GM18907 (cell line): ENCODE measurements around the gene DLX1.

Source experiments
- ATAC-seq: cut with Tn5 transposase; IDR thresholded peaks from one replicate; pipeline ENCODE4 v1.9.1; 2021; ENCODE audit warnings: mild to moderate bottlenecking, moderate library complexity; ENCODE audit not compliant: unreplicated experiment

Gene DLX1

DNA sequence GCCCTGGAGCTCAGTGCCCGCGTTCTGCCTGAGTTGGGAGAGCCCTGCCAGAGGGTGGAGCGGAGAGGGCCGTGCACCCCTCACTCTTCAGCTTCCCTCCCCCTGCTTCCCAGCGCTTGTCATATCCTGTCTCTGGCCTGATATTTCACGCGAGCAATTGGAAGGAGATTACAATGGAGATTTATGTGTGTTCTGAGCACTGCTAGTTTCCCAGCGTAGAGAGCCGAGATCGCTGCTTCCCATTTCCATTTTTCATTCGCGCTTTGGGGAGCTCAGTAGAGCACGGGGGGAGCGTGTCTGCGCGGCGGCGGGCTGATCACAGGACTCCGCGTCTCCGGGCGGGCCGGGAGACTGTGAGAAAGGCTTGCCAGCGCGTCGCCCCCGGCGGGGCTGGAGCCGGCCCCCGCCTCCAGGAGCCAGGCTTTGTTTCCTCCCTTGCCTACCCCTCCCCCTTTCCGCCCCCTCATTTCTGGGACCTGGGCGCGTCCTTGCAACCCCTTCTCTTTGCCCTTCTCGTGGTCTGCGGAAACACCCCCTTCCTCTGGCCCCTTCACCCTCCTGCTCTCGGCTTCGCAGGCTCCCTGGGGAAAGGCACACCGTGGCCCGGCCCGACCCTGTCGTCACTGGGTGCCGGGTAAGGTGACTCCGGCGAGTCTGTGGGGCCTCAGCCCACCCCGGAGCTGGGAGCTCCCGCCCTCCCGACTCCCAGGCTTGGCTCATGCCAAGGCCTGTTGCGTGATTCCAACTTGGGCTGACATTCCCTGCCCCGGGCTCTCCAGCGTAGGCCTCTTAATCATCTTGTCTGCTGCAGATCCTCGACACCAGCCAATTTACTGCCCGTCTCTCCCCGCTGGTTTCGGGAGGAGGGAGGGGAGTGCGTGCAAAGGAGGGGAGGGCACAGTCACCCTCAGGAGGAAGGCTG lies 11.6 kb downstream of the DLX1 start:
- no peak for ATAC-seq

GRCh38 chr2:172097557-172098131 lies 12.3 kb downstream of the DLX1 start:
- ATAC-seq = no peak

GRCh38 chr2:172098287-172098649 lies 13.0 kb downstream of the DLX1 start:
- no peak for ATAC-seq

GRCh38 chr2:172098650-172099471 lies 13.6 kb downstream of the DLX1 start:
- ATAC-seq = no peak

DNA sequence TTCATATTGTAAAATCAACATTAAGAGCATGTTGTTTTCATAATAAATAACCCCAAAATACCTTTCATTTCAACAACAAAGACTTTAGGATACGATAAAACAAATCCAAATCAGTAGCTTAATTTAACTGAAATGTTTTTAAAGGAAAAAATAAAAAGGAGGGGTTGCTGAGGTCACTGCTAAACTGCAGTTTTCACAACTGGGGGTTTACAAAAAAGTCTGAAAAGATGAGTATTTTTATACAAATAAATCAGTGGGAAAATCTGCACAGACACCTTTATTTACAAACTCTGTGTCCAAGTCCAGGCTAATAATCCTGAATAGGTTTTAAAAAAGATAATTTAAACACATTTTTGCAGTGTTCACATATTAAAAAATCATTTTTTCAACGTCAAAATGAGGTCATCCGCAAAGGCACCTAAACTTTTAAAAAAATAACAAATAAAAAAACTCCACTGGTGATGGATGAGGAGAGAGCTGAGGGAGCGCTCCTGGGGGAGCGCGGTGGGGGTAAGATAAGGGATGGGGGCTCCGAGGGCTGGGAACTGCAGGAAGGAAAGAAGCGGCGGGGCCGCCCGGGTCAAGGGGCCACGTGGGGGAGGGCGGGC lies 14.3 kb downstream of the DLX1 start:
- ATAC-seq = no peak

GRCh38 chr2:172100080-172100934 lies 15.0 kb downstream of the DLX1 start:
- no peak for ATAC-seq

GRCh38 chr2:172100935-172101820 lies 15.9 kb downstream of the DLX1 start:
- ATAC-seq = no peak

- peak; percentile 5 for ATAC-seq
These were observed 16.6 kb downstream of the DLX1 start for GRCh38 chr2:172101821-172102390.

DNA sequence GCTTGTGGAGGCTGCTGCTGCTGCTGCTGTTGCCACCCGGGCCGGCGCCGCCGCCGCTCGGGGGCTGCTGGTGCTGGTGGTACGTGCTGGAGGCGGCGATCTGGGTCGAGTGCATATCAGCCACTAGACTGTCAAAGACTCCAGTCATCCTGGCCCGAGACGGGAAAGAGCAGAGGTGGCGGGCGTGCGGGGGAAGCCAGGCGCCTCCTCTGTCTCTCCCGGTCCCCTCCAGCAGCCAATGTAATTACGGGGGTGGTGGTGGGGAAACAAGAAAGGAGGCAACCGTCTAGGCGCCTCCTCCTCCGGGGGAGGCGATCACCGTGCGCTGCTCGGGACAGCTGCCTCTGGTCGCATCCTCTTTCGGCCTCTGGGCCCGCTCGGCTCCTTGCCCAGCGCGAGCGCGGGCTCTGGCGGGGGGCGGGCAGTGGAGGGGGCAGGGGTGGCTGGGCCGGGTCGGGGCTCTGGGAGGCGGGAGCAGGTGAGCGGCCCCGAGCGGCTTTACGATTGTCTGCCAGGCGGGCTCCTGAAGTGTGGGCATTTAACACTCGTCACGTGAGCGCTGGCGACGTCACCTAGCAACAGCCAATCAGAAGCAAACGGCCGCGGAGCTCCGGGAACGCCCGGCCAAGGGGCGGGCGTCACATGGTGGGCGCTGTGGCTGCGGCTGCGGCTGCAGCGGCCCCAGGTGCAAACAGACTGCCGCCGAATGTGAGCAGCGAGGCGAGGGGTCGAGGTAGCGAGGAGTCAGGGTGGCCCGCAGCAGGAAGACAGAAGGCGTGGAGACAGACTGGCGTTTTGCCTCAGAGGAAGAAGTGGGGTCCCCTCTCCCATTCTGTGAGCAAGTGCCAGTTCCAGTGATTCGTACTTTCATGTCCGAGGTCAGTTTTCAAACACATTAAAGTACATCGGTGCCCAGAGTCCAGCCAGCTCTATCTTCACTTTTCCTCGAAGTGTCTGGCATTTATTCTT lies 17.4 kb downstream of the DLX1 start, which contains the start of gene DLX2:
Gene DLX2, minus strand, starts transcription at position 510 of the 969 bp plus-strand sequence. Its CDS starts 362 bp downstream, at position 148.
- ATAC-seq = peak; percentile 79

GRCh38 chr2:172103471-172104272 lies 18.4 kb downstream of the DLX1 start:
- ATAC-seq = no peak

- ATAC-seq = no peak
These were observed 20.3 kb downstream of the DLX1 start for GRCh38 chr2:172105471-172106107.

DNA sequence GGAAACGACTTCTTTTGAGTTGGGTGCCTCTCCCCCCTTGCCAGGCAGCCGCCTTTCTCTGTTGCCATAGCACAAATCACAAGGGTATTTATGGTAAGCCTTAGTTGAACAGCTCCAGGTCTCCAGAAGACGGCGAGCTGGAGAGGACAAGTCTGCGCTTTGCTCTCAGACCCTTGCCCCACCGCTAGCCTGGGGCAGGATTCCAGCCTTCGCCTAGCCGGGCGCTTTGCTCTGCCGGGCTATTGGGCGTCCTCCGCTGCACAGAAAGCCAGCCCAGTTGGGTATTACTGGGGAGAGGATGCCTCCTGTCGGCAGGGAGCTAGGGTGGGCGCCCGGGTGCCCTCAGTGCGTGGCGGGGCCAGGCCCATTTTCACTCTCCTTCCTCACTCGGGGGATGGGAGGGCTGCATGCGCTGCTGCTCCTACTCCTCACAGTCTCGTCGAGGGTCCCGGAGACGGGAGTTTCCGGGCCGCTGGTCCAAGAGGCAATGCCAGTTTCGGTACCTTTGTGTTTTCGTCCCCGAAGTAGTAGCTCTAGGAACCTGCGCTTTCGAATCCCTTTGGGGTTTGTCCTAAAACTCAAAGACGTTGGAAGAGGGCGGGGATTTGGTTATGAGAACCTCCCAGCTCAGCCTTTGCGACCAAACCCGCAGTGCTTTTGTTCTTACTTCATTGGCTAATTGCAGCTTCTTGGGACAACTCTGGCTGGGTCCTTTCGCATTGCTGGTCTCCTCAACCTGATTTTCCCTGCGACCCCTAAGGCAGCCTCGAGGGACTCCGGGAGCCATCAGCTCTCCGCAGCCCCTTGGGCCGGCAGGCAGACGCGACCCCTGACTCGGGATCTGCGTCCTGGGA lies 21.0 kb downstream of the DLX1 start:
- no peak for ATAC-seq

- no peak for ATAC-seq
These were observed 22.6 kb downstream of the DLX1 start for GRCh38 chr2:172107690-172108586.

- no peak for ATAC-seq
These were observed 23.3 kb downstream of the DLX1 start for GRCh38 chr2:172108587-172108930.
